Tibial nerve (tissue), 4 donors: ENCODE data around the gene LAMB2. TPM values are rescaled to one million over a fixed set of nuclear protein-coding genes. Genes with fewer than 3 reads are reported as not detected.

ENCODE experiments used
- DNase-seq, 2 donors: peaks; one replicate each; pipeline ENCODE4 v3.0.0-alpha.2; 2019; ENCODE audit warnings: low spot score in 2 of 2
- H3K27ac ChIP-seq, 4 donors: fragments of 200-600 bp; sonication (generic) in 3 of 4; one replicate each; pipeline ENCODE4 v1.5.1; 2017 to 2019; ENCODE audit warnings: mild to moderate bottlenecking in 1 of 4
- H3K27me3 ChIP-seq, 2 donors: fragments of 200-600 bp; sonication (generic) in 1 of 2; one replicate each; pipeline versions ENCODE4 v1.5.1 to v1.6.0; 2017 to 2019
- H3K36me3 ChIP-seq, 3 donors: fragments of 200-600 bp; sonication (generic); one replicate each; pipeline ENCODE4 v1.5.1; 2018 to 2019
- H3K4me1 ChIP-seq, 4 donors: fragments of 200-600 bp; sonication (generic) in 3 of 4; one replicate each; pipeline ENCODE4 v1.5.1; 2017 to 2019
- H3K4me3 ChIP-seq, 4 donors: fragments of 200-600 bp; sonication (generic) in 3 of 4; one replicate each; pipeline ENCODE4 v1.5.1; 2017 to 2019; ENCODE audit warnings: mild to moderate bottlenecking in 1 of 4, moderate library complexity in 1 of 4
- H3K9me3 ChIP-seq, 4 donors: fragments of 200-600 bp; sonication (generic) in 3 of 4; one replicate each; pipeline ENCODE4 v1.5.1; 2017 to 2019
- CTCF ChIP-seq, 5 experiments: fragments of 200-600 bp in 3 of 5; fragments of 450-650 bp in 2 of 5; sonication (generic) in 3 of 5; IDR thresholded peaks; one replicate each; pipeline ENCODE4 v1.5.1; 2016 to 2019; ENCODE audit warnings: antibody characterized with exemption in 5 of 5, mild to moderate bottlenecking in 3 of 5, moderate library complexity in 2 of 5
- EP300 ChIP-seq, 2 donors: sonication (generic); formaldehyde crosslinking; IDR thresholded peaks; one replicate each; pipeline ENCODE4 v1.6.1; 2017; ENCODE audit warnings: antibody characterized with exemption in 2 of 2, mild to moderate bottlenecking in 1 of 2
- POLR2A ChIP-seq, 2 donors: fragments of 450-650 bp; IDR thresholded peaks; one replicate each; pipeline ENCODE4 v1.6.1; 2017; ENCODE audit warnings: antibody characterized with exemption in 2 of 2, mild to moderate bottlenecking in 2 of 2, moderate library complexity in 2 of 2
- WGBS, 2 donors: methylation state at CpG; one replicate each; pipeline ENCODE4 v1.1.5; 2018; 5-methylcytosine and 5-hydroxymethylcytosine counted together
- total RNA-seq, 4 donors: library from RNA; depleted of rRNA; stranded (reverse); fragments of >200 nt; gene quantifications; one replicate each; pipeline ENCODE4 v1.1.0, GENCODE V29; 2016

LAMB2 gene
- total RNA-seq, 4 donors from 2014 or later, result 589 to 844 (median 649) TPM

GRCh38 chr3:49171775-49172500 is 39.1 kb upstream of the LAMB2 start:
- Histone ChIP-seq H3K27me3 (no peaks in the 10 kb centered on the region), H3K4me3 (peak overlapping the region; percentile 54 to 89 (median 66)), H3K36me3 (peaks cover 0 to 31% (median 0%) of the 10 kb centered on the region in 3 donors), H3K9me3 (no peaks in the 10 kb centered on the region), H3K27ac (peak overlapping the region; percentile 47 to 91 (median 81)), H3K4me1 (peaks cover 0 to 46% (median 29%) of the 10 kb centered on the region in 4 donors)
- TF ChIP-seq CTCF (IDR thresholded peaks at IDR 0.05) (no peak), POLR2A (IDR thresholded peaks at IDR 0.05) (no peak), EP300 (IDR thresholded peaks at IDR 0.05) (no peak)
- 11 to 15% methylated on average over 7 of the region's 7 CpGs for WGBS, 2 donors
- DNase-seq, result no peak

- peak; percentile 72 to 76 for DNase-seq
- Histone ChIP-seq H3K27me3 (no peaks in the 10 kb centered on the region), H3K9me3 (no peaks in the 10 kb centered on the region), H3K27ac (peak within 1 kb of the TSS; percentile 47 to 91 (median 81)), H3K4me1 (peaks cover 0 to 52% (median 32%) of the 10 kb centered on the region in 4 donors), H3K4me3 (peak within 1 kb of the TSS; percentile 54 to 89 (median 66)), H3K36me3 (peaks cover 0 to 24% (median 0%) of the 10 kb centered on the region in 3 donors)
- TF ChIP-seq CTCF (IDR thresholded peaks at IDR 0.05), result peak; percentile 90 to 95 (median 93)
- peak in 1 of 2 donors; percentile 44 for TF ChIP-seq EP300 (IDR thresholded peaks at IDR 0.05)
- TF ChIP-seq POLR2A (IDR thresholded peaks at IDR 0.05), result no peak
- WGBS, 2 donors, result 0 to 1% methylated on average over 39 to 56 of the region's 57 CpGs
Measured at GRCh38 chr3:49171119-49171774, 38.4 kb upstream of the LAMB2 start, which contains the start of gene KLHDC8B. Gene KLHDC8B, plus strand, starts transcription at chr3:49171598. Its CDS starts 1,172 bp downstream, at chr3:49172770.

DNA sequence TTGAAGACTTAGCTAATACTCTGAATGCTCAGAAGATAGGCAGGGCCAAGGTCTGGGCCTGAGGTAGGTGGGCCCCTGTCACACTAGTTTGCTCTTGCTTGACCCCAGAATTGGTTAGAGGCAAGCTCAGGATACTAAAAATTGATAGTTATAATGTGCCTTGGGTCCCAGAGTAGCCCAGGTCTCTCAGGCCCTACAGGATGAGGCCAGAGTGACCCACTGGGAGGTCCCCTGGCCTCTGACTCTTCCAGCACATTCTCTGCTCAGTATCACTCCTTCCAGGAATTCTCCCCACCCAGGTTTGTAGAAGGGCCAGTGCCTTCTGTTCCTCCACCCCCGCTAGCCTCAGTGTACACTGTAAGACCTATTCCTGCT is 37.9 kb upstream of the LAMB2 start:
- TF ChIP-seq CTCF (IDR thresholded peaks at IDR 0.05) (no peak), POLR2A (IDR thresholded peaks at IDR 0.05) (no peak), EP300 (IDR thresholded peaks at IDR 0.05) (no peak)
- DNase-seq, result no peak
- Histone ChIP-seq H3K9me3 (no peaks in the 10 kb centered on the region), H3K27me3 (no peaks in the 10 kb centered on the region), H3K4me3 (peak overlapping the region; percentile 54 to 89 (median 66)), H3K36me3 (peaks cover 0 to 18% (median 0%) of the 10 kb centered on the region in 3 donors), H3K4me1 (peaks cover 0 to 53% (median 32%) of the 10 kb centered on the region in 4 donors), H3K27ac (peak overlapping the region; percentile 47 to 91 (median 81))
- 16 to 17% methylated on average over 1 of the region's 1 CpG for WGBS, 2 donors

DNA sequence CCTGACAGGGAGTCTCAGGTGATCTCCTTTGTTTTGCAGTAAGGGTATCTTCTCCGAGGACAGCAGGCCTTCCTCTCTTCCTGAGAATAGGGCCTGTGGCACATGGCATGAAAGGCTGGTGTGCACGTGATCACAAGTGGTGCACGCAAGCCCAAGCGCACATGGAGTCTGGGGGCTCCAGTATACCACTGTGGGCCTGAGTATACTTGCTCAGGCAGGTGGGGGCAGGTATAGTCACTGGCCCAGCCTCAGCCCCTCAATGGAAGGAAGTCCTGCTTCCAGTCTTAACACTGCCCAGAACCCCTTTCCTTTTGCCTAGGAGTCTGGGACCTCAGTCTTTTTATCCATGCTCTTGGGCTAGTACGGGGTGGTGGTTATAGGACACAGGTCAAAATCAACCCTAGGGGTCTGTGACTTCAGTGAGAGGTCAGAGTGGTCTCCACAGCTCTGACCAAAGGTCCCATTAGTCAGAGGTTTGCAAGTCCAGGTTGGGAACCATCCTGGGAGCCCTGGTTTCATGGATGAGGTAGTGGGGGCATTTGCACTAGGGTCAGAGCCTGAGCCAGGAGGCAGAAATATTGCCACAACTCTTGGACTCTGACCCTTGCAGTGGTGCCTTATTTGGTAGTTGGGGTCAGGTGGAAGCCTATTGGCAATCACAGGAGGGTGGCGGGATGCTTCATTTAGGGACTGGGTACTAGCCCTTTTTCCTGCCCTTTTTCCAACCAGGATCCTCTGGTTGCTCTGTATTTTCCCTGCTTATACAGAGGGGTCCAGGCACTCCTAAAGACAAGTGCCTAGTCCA is 34.1 kb upstream of the LAMB2 start:
- Histone ChIP-seq H3K36me3 (peaks cover 0 to 23% (median 0%) of the 10 kb centered on the region in 3 donors), H3K4me1 (peaks cover 0 to 54% (median 14%) of the 10 kb centered on the region in 4 donors), H3K4me3 (peak overlapping the region; percentile 80 to 96 (median 92)), H3K9me3 (no peaks in the 10 kb centered on the region), H3K27ac (peak overlapping the region; percentile 86 to 95 (median 92)), H3K27me3 (no peaks in the 10 kb centered on the region)
- WGBS, 2 donors, result 89% methylated on average over 6 of the region's 6 CpGs
- no peak for DNase-seq
- TF ChIP-seq POLR2A (IDR thresholded peaks at IDR 0.05) (no peak), EP300 (IDR thresholded peaks at IDR 0.05) (no peak), CTCF (IDR thresholded peaks at IDR 0.05) (no peak)
